ENCODE results near the gene OR6C1.
"Not testable (repeated sequence)": the region's sequence is repeated elsewhere in the genome, so short reads cannot be mapped to it uniquely, and the experiment has no call there.

Gene OR6C1

DNA sequence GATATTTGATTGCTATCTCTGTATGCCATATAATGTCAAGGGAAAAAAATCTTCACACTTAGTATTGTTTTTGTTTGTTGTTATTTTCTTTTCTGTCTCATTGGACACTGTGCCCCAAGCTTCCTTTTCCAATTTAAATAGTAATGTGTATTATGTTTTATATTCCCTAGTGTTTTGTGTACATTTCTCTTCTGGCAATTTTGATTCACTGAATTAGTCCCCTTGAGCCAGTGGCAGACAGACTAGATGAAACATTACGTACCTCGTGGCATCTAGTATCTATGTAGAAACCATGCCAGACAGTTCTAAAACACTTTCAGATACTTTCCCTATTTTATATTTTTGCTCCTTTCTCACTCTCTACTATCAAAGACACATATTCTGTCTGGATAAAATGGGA, at the start of gene OR6C1:
OR6C1 (plus strand) TSS at position 301 of the 400 bp plus-strand sequence. CDS start 6,257 bp downstream, outside the sequence.
- DNase-seq (ENCODE audit: low read depth) = no peak

DNA sequence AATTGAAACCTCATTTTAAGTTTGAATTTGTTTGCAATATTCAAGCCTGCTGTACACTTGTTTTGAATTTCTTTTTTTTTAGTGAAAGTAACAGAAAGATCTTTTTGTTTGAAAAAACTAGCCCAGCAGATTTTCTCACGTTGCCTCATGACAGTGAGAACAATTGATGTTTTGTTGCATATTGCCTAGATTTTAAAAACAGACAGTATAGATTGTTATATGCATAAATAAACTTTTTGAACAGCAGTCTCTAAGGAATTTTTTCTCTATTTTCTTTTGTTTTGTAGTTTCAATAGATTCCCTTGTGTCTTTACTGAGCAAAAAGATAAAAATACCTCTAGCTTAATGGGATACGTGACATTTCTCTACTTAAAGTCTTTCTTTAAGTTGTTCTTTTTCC, 33.2 kb upstream of the OR6C1 start:
- no peak for DNase-seq (ENCODE audit: low read depth)

DNA sequence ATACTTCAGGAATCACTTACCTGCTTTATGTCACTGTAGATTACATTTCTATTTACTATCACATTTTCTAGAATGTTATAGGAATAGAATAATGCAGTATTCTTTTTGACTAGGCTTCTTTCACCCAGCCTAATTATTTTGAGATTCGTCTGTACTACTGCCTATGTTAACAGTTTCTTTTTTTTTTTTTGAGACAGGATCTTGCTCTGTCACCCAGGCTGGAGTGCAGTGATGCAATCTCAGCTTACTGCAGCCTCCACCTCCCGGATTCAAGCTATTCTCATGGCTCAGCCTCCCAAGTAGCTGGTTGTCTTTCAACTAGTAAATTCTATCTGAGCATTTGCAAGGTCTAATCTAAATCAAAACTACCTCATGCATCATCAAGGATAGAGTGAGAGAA, 24.1 kb upstream of the OR6C1 start:
- DNase-seq (ENCODE audit: low read depth) = no peak

DNA sequence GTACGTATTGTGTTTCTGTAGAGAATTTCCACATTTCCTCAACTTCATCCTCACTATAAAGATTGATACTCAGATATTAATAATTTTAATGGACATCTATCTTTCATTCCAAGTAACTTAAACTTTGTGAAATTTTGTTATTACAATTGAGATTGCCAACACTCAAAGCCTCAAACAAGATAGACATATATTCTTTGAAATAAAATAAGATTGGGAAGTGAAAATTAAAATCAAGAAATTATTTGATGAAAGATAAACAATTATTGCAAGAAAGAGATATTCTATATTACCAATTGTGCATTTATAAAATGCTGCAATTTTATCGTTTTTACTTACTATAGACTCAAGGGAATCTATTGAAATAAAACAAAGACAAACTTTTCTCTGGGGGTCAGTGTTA, 17.7 kb upstream of the OR6C1 start, which contains the start of gene OR6C6:
OR6C6 (minus strand) TSS at position 101 of the 400 bp plus-strand sequence. CDS start 1,337 bp downstream, outside the sequence.
- DNase-seq (ENCODE audit: low read depth) = no peak

DNA sequence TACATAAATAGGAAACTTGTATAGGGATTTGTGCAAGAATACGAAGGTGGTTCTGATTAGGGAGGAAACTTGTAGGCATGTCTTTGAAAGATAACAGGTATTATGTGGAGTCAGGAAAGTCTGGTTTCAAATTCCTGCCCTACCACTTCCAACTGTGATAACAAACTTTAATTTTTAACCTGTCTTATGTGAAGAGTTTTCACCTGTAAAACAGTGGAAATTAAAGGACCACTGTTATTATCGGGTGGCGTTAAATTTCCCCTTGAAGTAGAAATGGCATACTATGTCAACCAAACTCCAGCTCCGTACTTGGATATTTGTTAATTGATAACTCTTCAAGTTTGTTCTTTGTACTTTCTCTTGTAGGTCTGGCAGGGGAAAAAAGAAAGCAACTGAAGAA, 6.1 kb downstream of the OR6C1 start:
- no peak for DNase-seq (ENCODE audit: low read depth)

GRCh38 chr12:55325801-55326200, 11.7 kb downstream of the OR6C1 start:
- not testable (repeated sequence) for DNase-seq (ENCODE audit: low read depth)

- DNase-seq (ENCODE audit: low read depth) = no peak
Observed at GRCh38 chr12:55330446-55330845, 16.3 kb downstream of the OR6C1 start, which contains the start of gene OR6C3. Gene OR6C3 (plus strand): TSS chr12:55330746. CDS start chr12:55331701, 955 bp downstream.

DNA sequence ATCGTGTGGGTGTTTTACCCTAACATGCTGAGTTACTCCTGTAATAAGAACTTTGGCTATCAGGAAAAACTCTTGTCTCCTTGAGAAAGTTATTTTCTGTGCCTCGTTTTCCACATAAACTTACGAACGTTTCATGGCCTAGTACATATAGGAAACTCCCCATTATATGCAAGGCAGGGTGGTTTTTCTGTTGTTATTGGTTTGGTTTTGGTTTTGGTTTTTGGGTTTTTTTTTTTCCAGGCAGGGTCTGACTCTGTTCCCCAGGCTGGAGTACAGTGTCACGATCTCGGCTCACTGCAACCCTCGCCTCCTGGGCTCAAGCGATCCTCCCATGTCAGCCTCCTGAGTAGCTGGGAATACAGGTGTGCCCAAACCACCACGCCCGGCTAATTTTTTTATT, 21.9 kb downstream of the OR6C1 start:
- DNase-seq (ENCODE audit: low read depth) = no peak

- DNase-seq (ENCODE audit: low read depth) = not testable (repeated sequence)
Observed at GRCh38 chr12:55355338-55355737, 41.2 kb downstream of the OR6C1 start.

GRCh38 chr12:55362675-55363074, 48.5 kb downstream of the OR6C1 start, which contains the start of gene OR6C75:
Gene OR6C75 (plus strand): TSS chr12:55362975. CDS start chr12:55365111, 2,136 bp downstream.
- DNase-seq (ENCODE audit: low read depth) = no peak

DNA sequence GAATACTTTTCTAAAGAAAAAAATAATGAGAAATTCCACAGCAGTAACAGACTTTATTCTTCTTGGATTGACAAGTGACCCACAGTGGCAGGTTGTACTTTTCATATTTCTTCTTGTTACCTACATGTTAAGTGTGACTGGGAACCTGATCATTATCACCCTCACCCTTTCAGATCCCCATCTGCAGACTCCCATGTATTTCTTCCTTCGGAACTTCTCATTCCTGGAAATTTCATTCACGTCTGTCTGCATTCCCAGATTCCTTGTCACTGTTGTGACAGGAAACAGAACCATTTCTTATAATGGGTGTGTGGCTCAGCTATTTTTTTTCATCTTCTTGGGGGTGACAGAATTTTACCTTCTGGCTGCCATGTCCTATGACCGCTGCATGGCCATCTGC, 50.9 kb downstream of the OR6C1 start:
- DNase-seq (ENCODE audit: low read depth) = no peak

Measured in stimulated activated CD4-positive, alpha-beta T cell treated with anti-CD3 and anti-CD28 coated beads, Interleukin-2, amount 100 ng/mL, for 4 hours (primary cell).